Measurements from ENCODE around the gene SNAP91.
"Not testable (repeated sequence)": the region's sequence is repeated elsewhere in the genome, so short reads cannot be mapped to it uniquely, and the experiment has no call there.

- not testable (repeated sequence) for TF ChIP-seq CTCF, POLR2A (IDR thresholded peaks at IDR 0.05)
Measured at GRCh38 chr6:83551748-83552147, 157.2 kb downstream of the SNAP91 start.

Data from right lobe of liver (tissue), 4 donors.